Ovary (tissue), 3 donors: Measurements from ENCODE around the gene ALDH3B2.

Experiments
- EP300 ChIP-seq: sonication (generic); formaldehyde crosslinking; IDR thresholded peaks from one replicate; pipeline ENCODE4 v1.6.1; 2017; ENCODE audit warnings: antibody characterized with exemption
- POLR2A ChIP-seq: fragments of 450-650 bp; IDR thresholded peaks from one replicate; pipeline ENCODE4 v1.6.1; 2017; ENCODE audit warnings: antibody characterized with exemption, mild to moderate bottlenecking, moderate library complexity
- TF ChIP-seq, protein P1 (sequence below), 3 donors: fragments of 450-650 bp in 2 of 3; fragments of 200-600 bp in 1 of 3; IDR thresholded peaks; one replicate each; pipeline versions ENCODE4 v1.5.1 to v1.8.0; 2016 to 2022; ENCODE audit warnings: antibody characterized with exemption in 3 of 3, mild to moderate bottlenecking in 1 of 3
- donor health status: DM: no; HTN: no; CAD: no.

DNA sequence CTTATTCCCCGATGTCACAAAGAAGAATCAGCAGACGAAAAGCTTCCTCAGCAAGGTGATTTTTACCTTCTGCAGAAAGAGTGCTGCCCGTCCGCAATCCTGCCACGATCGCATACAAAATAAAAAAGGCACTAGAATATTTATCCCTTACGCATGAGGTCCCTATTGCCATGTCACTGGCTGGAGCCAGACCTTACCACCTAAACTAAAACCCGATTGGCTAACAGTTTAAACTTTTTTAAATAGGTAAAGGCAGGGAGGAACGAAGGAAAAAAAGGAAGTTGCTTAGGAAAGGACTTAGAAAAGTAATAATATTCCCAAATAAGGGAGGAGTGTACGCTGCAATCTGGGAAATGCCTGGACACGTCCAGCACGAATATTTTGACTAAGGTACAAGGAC is 21.2 kb upstream of the ALDH3B2 start:
- TF ChIP-seq POLR2A (no peak), EP300 (no peak)
- TF ChIP-seq, protein P1, sequence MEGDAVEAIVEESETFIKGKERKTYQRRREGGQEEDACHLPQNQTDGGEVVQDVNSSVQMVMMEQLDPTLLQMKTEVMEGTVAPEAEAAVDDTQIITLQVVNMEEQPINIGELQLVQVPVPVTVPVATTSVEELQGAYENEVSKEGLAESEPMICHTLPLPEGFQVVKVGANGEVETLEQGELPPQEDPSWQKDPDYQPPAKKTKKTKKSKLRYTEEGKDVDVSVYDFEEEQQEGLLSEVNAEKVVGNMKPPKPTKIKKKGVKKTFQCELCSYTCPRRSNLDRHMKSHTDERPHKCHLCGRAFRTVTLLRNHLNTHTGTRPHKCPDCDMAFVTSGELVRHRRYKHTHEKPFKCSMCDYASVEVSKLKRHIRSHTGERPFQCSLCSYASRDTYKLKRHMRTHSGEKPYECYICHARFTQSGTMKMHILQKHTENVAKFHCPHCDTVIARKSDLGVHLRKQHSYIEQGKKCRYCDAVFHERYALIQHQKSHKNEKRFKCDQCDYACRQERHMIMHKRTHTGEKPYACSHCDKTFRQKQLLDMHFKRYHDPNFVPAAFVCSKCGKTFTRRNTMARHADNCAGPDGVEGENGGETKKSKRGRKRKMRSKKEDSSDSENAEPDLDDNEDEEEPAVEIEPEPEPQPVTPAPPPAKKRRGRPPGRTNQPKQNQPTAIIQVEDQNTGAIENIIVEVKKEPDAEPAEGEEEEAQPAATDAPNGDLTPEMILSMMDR (IDR thresholded peaks at IDR 0.05): no peak
